ENCODE measurements around the gene HSPA1A. TPM values are rescaled to one million over a fixed set of nuclear protein-coding genes. Genes with fewer than 3 reads are reported as not detected.
"Not testable (repeated sequence)": the region's sequence is repeated elsewhere in the genome, so short reads cannot be mapped to it uniquely, and the experiment has no call there.

HSPA1A gene
- total RNA-seq, 1 donor from 2014 or later: 230 TPM

GRCh38 chr6:31792761-31793171 lies 22.6 kb upstream of the HSPA1A start:
- DNase-seq: no peak
- TF ChIP-seq CTCF (IDR thresholded peaks at IDR 0.05): no peak

GRCh38 chr6:31793927-31794245 lies 21.5 kb upstream of the HSPA1A start:
- H3K36me3 ChIP-seq: peaks cover 38% of the 10 kb centered on the region
- H3K4me1 ChIP-seq: peaks cover 30% of the 10 kb centered on the region
- H3K4me3 ChIP-seq: peak overlapping the region; percentile 94
- H3K9me3 ChIP-seq; H3K27me3 ChIP-seq (ENCODE audit: low read depth); H3K27ac ChIP-seq; intact Hi-C loops (cut with DNase I); DNase-seq; ATAC-seq: not testable (repeated sequence)

More at GRCh38 chr6:31792761-31793171, 22.6 kb upstream of the HSPA1A start:
- peaks cover 30% of the 10 kb centered on the region for H3K4me1 ChIP-seq
- H3K9me3 ChIP-seq: no peaks in the 10 kb centered on the region
- no peak overlapping the region for H3K4me3 ChIP-seq
- no peak overlapping the region for H3K27ac ChIP-seq
- intact Hi-C loops (cut with DNase I): no loop called here
- H3K27me3 ChIP-seq (ENCODE audit: low read depth): no peaks in the 10 kb centered on the region
- ATAC-seq: no peak
- H3K36me3 ChIP-seq: peaks cover 40% of the 10 kb centered on the region

DNA sequence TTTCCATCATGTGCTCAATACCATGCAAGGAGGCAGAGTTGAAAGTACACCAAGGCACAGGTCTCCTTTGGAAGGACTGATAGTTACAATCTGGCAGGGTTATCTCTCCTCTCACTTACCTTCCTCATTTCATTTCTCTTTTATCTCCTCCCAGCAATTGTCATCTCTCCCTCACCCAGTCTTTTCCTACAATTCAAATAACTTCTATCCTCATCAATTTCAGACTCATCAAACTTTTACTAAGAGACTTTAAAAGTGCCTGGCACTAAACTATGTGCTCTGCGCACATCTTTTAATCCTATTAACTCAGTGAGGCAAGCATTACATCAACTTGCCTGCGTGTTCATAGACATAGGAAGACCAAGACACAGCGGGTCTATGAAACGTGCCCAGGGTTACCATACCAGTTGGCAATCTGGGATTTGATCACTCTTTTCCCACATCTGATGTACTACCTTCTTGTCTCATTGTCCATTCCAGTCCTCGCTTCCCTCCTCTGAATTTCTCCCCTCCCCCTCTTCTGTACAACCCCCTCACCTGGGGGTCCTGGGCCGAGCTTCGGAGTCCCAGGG lies 21.0 kb upstream of the HSPA1A start:
- intact Hi-C loops (cut with DNase I): no loop called here
- Histone ChIP-seq H3K4me1 (peaks cover 30% of the 10 kb centered on the region), H3K27me3 (ENCODE audit: low read depth) (no peaks in the 10 kb centered on the region), H3K9me3 (no peaks in the 10 kb centered on the region), H3K27ac (peak overlapping the region; percentile 98), H3K4me3 (peak overlapping the region; percentile 94), H3K36me3 (peaks cover 36% of the 10 kb centered on the region)
- no peak for TF ChIP-seq CTCF (IDR thresholded peaks at IDR 0.05)
- ATAC-seq (no peak), DNase-seq (no peak)

- Histone ChIP-seq H3K4me1 (peaks cover 30% of the 10 kb centered on the region), H3K27ac (peak overlapping the region; percentile 98), H3K27me3 (ENCODE audit: low read depth) (no peaks in the 10 kb centered on the region), H3K4me3 (peak overlapping the region; percentile 94), H3K9me3 (no peaks in the 10 kb centered on the region), H3K36me3 (peaks cover 32% of the 10 kb centered on the region)
- no peak for DNase-seq
- no peak for TF ChIP-seq CTCF (IDR thresholded peaks at IDR 0.05)
- ATAC-seq: peak; percentile 3 to 49
- intact Hi-C loops (cut with DNase I): no loop called here
Observed at GRCh38 chr6:31794866-31795615, 20.3 kb upstream of the HSPA1A start.

DNA sequence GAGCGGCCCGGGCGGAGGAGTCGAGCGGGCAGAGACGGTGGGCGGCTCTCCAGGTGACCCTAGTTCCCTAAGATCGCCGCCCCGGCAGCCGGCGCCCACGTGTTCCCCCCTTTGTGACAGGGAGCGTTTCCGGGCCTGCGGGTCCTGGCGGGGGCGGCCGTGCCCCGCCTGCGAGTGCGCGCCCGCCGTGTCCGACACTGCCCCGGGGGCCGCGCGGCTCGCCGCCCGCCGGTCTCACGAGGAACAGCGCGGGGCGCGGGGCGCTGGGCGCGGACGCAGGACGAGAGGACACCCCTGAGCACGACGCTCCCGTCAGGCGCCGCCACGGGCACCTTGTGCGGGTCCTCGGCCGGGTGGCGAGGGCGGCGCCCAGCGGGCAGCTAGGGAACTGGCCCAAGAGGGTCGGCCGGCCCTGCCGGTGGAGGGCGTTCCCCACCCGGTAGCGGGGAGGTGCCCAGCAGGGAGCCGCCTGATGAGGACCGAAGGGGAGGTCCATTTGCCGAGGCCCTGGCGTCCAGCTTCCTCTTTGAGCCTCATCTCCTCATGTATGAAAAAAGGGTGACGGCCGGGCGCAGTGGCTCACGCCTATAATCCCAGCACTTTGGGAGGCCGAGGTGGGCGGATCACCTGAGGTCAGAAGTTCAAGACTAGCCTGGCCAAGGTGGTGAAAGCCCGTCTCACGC lies 19.6 kb upstream of the HSPA1A start, which contains the start of gene VARS1:
Gene VARS1, minus strand, starts transcription at position 137 of the 683 bp plus-strand sequence. CDS start 535 bp downstream, outside the sequence.
- Histone ChIP-seq H3K4me1 (peaks cover 29% of the 10 kb centered on the region), H3K9me3 (no peaks in the 10 kb centered on the region), H3K36me3 (peaks cover 25% of the 10 kb centered on the region), H3K4me3 (peak within 1 kb of the TSS; percentile 94), H3K27me3 (ENCODE audit: low read depth) (no peaks in the 10 kb centered on the region), H3K27ac (peak within 1 kb of the TSS; percentile 98)
- intact Hi-C loops (cut with DNase I): no loop called here
- DNase-seq (peak; percentile 97), ATAC-seq (peak; percentile 97 to 98)
- TF ChIP-seq CTCF (IDR thresholded peaks at IDR 0.05): peak; percentile 83
